A673 (cell line): ENCODE results near the gene GCAT. TPM values are rescaled to one million over a fixed set of nuclear protein-coding genes. Genes with fewer than 3 reads are reported as not detected.

Experiments
- BruUV-seq: library from RNA; stranded (reverse); fragments of 400-500 nt; replicated peaks from 2 replicates; lab custom pipeline; 2021; lab: Mats Ljungman, UMichigan
- CTCF ChIA-PET: fragments of 300-600 bp; sonication (Branson Sonifier 250); formaldehyde crosslinking; loops from one replicate; lab custom pipeline; 2022; ENCODE audit warnings: antibody characterized with exemption; lab: Charles Lee
- POLR2A ChIA-PET: fragments of 300-600 bp; sonication (Branson Sonifier 250); formaldehyde crosslinking; loops from one replicate; lab custom pipeline; 2022; ENCODE audit warnings: antibody characterized with exemption; ENCODE audit not compliant: low non-redundant PET; lab: Charles Lee
- DNase-seq: peaks from one replicate; pipeline ENCODE4 v3.0.0-alpha.2; 2015; ENCODE audit warnings: low spot score
- H3K27ac ChIP-seq: fragments of 200-600 bp; sonication (generic); 2 replicates; pipeline ENCODE4 v1.5.1; 2016; ENCODE audit warnings: mixed run types, low read depth, mild to moderate bottlenecking, mixed read lengths, antibody characterized with exemption, low read length; ENCODE audit not compliant: poor library complexity, severe bottlenecking
- H3K27me3 ChIP-seq: fragments of 200-600 bp; sonication (generic); replicated peaks from 2 replicates; pipeline ENCODE4 v1.6.1; 2017; ENCODE audit warnings: mixed run types, low read depth, mild to moderate bottlenecking, mixed read lengths, antibody characterized with exemption, low read length; ENCODE audit not compliant: insufficient read depth, poor library complexity
- H3K36me3 ChIP-seq: fragments of 200-600 bp; sonication (generic); 2 replicates; pipeline ENCODE4 v1.6.1; 2016; ENCODE audit warnings: mixed run types, mild to moderate bottlenecking, mixed read lengths, antibody characterized with exemption, low read length; ENCODE audit not compliant: insufficient read depth, poor library complexity, severe bottlenecking
- H3K4me1 ChIP-seq: fragments of 200-600 bp; sonication (generic); 2 replicates; pipeline ENCODE4 v1.6.1; 2017; ENCODE audit warnings: mixed run types, mild to moderate bottlenecking, mixed read lengths, antibody characterized with exemption, low read length; ENCODE audit not compliant: insufficient read depth, poor library complexity, severe bottlenecking
- H3K4me3 ChIP-seq: fragments of 200-600 bp; sonication (generic); 2 replicates; pipeline ENCODE4 v1.5.1; 2016; ENCODE audit warnings: low read depth, mixed run types, mild to moderate bottlenecking, mixed read lengths, low read length; ENCODE audit not compliant: poor library complexity, severe bottlenecking
- H3K9me3 ChIP-seq: fragments of 200-600 bp; sonication (generic); 2 replicates; pipeline ENCODE4 v1.6.1; 2016; ENCODE audit warnings: mixed run types, low read depth, mild to moderate bottlenecking, mixed read lengths, antibody characterized with exemption, low read length; ENCODE audit not compliant: poor library complexity, severe bottlenecking
- EZH2 ChIP-seq: fragments of 200-600 bp; sonication (generic); IDR thresholded peaks from 2 replicates; pipeline ENCODE4 v1.6.1; 2017; ENCODE audit warnings: borderline replicate concordance, low read depth, mild to moderate bottlenecking, mixed read lengths, antibody characterized with exemption, low read length; ENCODE audit not compliant: poor library complexity, severe bottlenecking
- intact Hi-C: fragments of 100-400 bp; cut with micrococcal nuclease; formaldehyde crosslinking; loops from one replicate; pipeline ENCODE4 v1.10.0; 2022; ENCODE audit not compliant: unreplicated experiment
- total RNA-seq: library from RNA; stranded (reverse); gene quantifications from 2 replicates; pipeline ENCODE4 v1.2.3, GENCODE V29; 2021
- TF ChIP-seq, protein P1 (sequence below): fragments of 300-800, 200-600 bp; sonication (generic); conservative IDR thresholded peaks from 2 replicates; pipeline ENCODE4 v1.5.1; 2017; ENCODE audit warnings: low read depth, mild to moderate bottlenecking, antibody characterized with exemption, low read length, moderate library complexity, mixed read lengths

Gene GCAT
- total RNA-seq, 1 experiment from 2014 or later: 21.4 TPM

DNA sequence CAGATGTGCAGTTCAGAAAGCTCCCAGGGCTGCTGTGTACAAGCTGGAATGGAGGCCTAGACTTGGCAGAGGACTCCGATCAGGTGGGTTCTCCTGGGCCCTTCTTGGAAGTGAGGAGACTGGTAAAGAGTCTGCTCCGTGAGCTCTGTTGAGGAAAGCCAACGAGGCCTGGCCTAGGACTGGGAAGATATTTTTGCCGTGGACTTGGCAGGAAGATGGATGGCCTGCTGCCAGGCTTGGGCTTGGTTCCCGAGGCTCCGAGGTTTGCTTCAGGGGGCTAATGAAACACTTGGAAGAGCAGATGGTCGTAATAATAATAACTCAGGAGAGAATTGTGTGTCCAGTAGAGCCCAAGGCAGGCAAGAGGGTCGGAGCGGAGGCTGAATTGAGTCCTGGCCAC lies 19.3 kb downstream of the GCAT start:
- intact Hi-C loops: no loop called here
- ChIA-PET CTCF (no interaction called here), POLR2A (no interaction called here)
- no peak overlapping the region for H3K27ac ChIP-seq
- no peak overlapping the region for H3K4me3 ChIP-seq
- no peaks in the 10 kb centered on the region for H3K27me3 ChIP-seq
- peaks cover 14% of the 10 kb centered on the region for H3K36me3 ChIP-seq
- TF ChIP-seq, protein P1, sequence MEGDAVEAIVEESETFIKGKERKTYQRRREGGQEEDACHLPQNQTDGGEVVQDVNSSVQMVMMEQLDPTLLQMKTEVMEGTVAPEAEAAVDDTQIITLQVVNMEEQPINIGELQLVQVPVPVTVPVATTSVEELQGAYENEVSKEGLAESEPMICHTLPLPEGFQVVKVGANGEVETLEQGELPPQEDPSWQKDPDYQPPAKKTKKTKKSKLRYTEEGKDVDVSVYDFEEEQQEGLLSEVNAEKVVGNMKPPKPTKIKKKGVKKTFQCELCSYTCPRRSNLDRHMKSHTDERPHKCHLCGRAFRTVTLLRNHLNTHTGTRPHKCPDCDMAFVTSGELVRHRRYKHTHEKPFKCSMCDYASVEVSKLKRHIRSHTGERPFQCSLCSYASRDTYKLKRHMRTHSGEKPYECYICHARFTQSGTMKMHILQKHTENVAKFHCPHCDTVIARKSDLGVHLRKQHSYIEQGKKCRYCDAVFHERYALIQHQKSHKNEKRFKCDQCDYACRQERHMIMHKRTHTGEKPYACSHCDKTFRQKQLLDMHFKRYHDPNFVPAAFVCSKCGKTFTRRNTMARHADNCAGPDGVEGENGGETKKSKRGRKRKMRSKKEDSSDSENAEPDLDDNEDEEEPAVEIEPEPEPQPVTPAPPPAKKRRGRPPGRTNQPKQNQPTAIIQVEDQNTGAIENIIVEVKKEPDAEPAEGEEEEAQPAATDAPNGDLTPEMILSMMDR: no peak
- no peak for TF ChIP-seq EZH2
- H3K9me3 ChIP-seq: no peaks in the 10 kb centered on the region
- no peak for DNase-seq
- no TSS peak for BruUV-seq
- H3K4me1 ChIP-seq: no peaks in the 10 kb centered on the region

DNA sequence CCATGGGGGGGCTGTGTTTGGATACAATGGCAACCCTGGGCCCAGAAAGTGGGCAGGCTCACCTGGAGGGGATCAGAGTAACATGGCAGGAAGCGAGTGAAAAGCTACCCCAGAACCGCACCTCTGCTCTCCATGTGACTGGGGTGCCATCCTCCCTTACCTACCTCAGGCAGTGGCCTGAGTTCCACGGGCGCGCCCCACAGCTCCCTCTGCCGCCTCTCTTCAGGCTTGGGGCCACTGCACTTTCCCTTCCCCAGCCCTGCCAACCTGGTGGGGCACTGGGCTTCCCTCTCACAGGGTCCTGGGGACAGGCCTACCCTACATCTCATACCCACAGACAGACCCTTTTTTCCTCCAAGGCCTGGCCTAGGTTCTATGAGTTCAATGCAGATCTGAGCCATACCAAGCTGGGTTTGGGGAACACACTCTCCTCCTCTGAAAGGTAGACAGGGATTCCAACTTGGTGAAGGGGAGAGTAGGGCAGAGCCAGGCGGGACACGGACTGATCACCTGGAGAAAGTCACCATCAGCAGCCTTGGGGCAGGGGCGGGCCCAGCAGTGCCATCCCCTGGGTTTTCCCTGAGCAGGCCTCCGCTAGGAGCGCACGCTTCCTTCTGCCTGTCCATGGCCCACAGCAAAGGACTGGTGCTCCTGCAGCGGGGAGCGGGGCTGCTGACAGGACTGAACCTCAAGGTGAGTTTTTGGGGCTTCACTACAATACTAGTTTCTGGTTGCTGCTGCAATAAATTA lies 22.5 kb downstream of the GCAT start:
- Histone ChIP-seq H3K9me3 (no peaks in the 10 kb centered on the region), H3K27me3 (no peaks in the 10 kb centered on the region), H3K4me1 (no peaks in the 10 kb centered on the region), H3K27ac (no peak overlapping the region), H3K36me3 (peaks cover 41% of the 10 kb centered on the region), H3K4me3 (no peak overlapping the region)
- intact Hi-C loops: no loop called here
- POLR2A ChIA-PET: no interaction called here
- no peak for TF ChIP-seq EZH2
- TF ChIP-seq, protein P1: no peak
- CTCF ChIA-PET: interaction anchor here (0.5 to 1.0 kb wide), 3 partner anchors 20 to 388 kb away, joined by 3 read pairs; no protein-coding TSS in a partner anchor
- no TSS peak for BruUV-seq
- DNase-seq: no peak

DNA sequence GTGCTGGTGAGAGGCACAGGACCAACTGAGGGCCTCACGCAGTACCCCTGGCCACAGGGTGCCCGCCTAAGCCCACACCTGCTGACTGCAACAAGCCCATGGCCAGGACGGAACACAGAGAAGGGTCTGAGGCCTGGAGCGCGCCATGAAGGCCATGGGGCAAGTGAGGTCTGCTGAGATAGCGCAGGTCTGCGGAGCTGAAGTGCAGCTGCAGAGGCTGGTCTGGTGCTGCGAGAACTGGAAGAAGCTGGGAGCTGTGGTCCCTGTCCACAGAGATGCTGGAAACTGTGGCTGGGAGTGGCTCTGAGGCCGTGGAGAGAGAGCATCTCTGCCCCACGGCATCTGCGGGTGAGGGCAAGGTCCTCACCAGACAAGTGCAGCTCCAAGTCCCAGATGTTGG lies 23.7 kb downstream of the GCAT start:
- DNase-seq: no peak
- Histone ChIP-seq H3K27ac (no peak overlapping the region), H3K4me1 (no peaks in the 10 kb centered on the region), H3K9me3 (no peaks in the 10 kb centered on the region), H3K27me3 (no peaks in the 10 kb centered on the region), H3K36me3 (peaks cover 41% of the 10 kb centered on the region), H3K4me3 (no peak overlapping the region)
- intact Hi-C loops: no loop called here
- ChIA-PET CTCF (no interaction called here), POLR2A (no interaction called here)
- TF ChIP-seq, protein P1: no peak
- TF ChIP-seq EZH2: no peak
- BruUV-seq: no TSS peak
